GM21515 (cell line): ENCODE results near the gene CEP85.
"Not testable (repeated sequence)": the region's sequence is repeated elsewhere in the genome, so short reads cannot be mapped to it uniquely, and the experiment has no call there.

ENCODE experiments used
- ATAC-seq: cut with Tn5 transposase; IDR thresholded peaks from one replicate; pipeline ENCODE4 v1.9.1; 2021; ENCODE audit not compliant: unreplicated experiment

CEP85 gene

DNA sequence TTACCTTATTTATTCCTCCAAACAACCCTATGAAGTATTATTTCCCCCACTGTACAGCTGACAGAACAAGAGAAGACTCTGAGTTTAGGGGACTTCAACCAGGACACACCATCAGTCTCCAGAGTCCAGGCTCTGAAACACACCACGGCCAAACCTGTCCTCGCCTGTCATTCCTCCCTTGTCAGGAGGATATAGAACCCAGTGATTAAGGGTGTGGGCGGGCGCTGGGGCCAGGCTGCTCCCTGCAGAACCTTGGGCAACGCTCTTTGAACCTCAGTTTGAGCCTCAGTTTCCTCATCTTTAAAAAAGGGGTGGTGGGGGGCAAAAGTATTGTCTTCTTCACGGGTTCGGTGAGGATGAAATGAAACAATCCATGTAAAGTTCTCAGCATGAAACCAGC lies 9.4 kb upstream of the CEP85 start:
- no peak for ATAC-seq

DNA sequence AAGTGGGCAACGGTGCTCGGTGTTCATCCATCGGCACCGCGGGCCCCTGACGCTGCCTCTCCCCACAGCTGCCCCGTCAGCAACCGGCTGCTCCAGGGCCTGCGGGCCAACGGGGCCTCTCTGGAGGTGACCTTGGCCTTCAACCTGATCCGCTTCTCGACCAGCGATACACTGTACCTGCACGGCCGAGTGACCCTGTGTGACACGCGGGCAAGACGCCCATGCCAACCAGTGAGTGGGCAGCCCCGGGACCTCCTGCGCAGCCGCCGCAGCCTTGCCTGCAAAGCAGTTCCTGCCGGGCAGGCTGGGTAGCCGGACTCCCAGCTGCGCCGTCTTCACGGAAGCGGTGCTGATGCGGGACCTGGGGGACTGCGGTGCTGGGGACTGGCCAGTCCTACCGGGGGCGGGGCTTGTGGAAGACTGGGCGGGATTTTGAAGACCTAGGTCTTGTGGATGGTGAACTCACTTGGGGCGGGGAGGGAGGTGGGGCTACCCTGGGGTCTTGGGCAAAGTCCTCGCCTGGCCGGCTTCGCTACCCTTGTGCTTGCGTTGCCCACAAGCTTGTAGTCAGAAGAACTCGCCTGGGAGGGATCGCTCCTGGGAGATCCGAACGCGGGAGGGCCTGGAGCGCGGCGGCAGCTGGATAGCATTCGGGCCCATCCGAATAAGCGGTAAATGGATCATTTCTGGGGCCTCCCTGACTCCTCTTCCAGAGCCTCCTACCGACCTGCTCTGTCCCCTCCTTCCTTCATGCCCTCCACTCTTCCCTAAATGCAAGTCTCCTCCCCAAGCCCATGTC lies 8.8 kb upstream of the CEP85 start:
- no peak for ATAC-seq

DNA sequence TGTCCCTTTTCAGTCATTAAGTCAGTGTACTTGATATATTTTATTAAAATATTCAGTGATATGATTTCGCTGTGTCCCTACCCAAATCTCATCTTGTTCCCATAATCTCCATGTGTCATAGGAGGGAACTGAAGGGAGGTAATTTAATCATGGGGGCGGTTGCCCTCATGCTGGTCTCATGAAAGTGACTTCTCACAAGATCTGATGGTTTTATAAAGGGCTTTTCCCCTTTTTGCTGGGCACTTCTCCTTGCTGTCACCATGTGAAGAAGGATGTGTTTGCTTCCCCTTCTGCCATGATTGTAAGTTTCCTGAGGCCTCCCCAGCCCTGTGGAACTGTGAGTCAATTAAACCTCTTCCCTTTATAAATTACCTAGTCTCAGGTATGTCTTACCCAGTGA lies 3.3 kb upstream of the CEP85 start:
- ATAC-seq = not testable (repeated sequence)

GRCh38 chr1:26234644-26235370 lies 807 bp downstream of the CEP85 start:
- ATAC-seq = peak; percentile 2

DNA sequence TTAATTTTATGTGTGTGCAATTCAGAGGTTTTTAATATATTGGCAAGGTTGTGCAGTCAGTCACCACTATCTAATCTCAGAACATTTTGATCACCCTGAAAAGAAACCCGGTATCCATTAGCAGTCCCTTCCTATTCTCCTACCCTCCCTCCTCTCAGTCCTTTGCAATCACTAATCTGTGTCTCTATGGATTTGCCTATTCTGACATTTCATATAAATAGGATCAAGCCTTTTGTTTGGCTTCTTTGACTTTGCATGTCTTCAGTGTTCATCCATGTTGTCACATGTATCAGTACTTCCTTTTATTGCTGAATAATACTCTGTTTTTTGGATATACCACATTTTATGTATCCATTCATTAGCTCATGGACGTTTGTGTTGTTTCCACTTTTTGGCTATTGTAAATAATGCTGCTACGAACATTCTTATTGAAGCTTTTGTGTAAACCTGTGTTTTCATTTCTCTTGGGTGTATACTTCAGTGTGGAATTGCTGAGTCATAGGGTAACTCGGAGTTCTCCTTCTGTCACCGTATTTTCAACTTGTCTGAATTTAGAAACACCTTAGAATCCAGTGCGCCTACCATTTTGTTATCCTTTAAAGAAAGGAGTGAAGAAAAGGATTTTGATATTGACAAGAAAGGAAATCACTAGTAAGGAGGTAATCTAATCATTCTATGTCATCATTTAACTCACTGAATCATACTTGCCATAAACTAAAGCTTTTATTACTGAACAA lies 3.4 kb downstream of the CEP85 start:
- no peak for ATAC-seq

DNA sequence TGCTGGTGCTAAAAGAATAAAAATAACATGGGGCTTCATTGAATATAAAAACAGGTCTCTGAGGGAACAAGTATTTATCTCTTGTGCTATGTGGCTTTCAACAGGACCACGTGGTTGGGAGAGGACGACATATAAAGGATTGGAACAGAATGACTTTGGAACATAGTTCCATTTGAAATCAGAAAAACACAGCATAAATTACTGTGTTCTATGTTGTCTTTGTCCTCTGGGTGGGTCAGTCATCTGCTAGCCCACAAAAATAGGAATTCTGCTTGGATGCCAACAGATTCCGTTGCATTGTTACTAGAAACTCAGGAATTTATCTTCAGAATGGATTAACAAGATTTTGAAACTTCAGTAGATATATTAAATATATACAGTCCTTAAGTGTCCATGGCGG lies 5.9 kb downstream of the CEP85 start:
- ATAC-seq = no peak

GRCh38 chr1:26252718-26253117 lies 18.7 kb downstream of the CEP85 start:
- ATAC-seq = no peak

DNA sequence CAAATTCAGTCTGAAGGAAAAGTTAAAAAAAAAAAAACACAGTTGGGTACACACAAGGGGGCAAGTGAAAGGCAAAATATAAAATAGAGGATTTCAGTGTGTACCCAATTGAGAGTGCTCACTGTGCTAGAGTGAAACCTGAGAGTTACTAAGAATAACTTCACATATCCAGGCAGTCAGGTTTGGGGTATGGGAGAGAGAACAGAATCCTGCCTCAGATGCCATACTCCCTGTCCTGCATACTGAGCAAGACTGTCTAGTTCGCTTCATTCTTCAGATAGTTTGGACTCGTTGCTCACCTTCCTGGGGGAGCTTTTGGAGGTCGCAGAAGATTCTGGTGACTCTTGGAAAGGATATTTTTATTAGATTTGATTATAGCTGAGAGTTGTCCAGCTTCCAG lies 20.4 kb downstream of the CEP85 start:
- no peak for ATAC-seq

- no peak for ATAC-seq
Measured at GRCh38 chr1:26257222-26257621, 23.2 kb downstream of the CEP85 start.

DNA sequence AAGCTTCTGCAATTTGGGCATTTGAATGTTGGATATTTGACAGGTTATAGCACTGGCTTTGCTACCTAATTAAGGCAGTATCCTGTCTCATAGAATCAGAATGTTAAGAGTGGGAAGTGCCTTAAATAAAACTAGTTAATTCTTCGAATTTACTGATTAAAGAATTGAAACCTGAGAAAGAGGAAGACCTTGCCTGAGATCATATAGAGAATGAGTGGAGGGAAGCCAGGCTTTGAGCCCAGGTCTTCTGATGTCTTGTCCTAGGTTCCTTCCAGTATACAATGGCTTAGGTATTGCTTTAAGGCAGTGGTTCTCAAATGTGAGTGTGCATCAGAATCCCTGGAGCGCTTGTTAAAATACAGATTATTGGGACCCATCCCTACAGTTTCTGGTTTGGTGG lies 25.0 kb downstream of the CEP85 start:
- ATAC-seq = no peak

DNA sequence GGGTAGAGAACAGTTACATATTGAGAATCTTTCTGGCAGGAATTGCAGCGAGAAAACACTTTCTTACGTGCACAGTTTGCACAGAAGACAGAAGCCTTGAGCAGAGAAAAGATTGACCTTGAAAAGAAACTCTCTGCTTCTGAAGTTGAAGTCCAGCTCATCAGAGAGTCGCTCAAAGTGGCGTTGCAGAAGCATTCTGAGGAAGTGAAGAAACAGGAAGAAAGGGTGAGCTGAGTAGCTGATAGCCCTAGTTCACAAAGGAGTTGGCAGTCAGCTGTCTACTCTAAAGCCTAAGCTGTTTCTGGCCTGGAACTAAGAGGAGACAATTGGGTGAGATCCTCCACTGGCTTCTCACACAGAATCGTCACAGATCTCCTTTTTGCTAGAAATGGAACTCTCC lies 25.6 kb downstream of the CEP85 start:
- ATAC-seq = no peak

GRCh38 chr1:26263212-26263611 lies 29.2 kb downstream of the CEP85 start:
- no peak for ATAC-seq

GRCh38 chr1:26265405-26265804 lies 31.4 kb downstream of the CEP85 start:
- ATAC-seq = no peak

DNA sequence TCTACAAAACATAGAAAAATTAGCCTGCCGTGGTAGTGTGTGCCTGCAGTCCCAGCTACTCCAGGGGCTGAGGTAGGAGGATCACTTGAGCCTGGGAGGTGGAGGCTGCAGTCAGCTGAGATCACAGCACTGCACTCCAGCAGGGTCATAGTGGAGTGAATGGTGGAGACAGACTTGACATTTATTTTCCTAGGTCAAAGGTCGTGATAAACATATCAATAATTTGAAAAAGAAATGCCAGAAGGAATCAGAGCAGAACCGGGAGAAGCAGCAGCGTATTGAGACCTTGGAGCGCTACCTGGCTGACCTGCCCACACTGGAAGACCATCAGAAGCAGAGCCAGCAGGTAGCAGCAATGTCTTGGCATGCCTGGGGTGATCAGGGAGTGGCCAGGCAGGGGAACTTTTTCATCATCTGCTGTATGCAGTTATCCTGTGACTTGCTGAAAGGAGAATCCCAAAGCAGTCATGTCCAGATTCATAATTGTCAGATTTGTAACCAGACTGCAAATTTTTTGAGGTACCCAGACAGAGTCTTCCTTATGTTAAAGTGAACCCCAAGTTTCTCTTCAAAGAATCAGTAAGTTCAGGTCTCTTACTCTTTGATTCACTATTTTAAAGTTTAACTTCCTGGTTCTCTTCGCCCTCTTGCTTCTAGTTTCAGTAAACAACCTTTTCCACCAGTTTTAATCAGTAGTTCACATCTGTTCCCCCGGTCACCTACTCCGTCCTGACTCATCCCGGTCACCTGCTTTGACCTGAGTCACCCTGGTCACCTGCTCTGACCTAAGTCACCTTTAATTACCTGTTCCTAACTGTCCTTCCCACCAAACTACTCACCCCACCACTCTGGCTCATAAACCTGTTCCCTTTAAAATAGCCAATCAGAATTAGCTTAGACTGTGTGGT lies 34.5 kb downstream of the CEP85 start:
- no peak for ATAC-seq

DNA sequence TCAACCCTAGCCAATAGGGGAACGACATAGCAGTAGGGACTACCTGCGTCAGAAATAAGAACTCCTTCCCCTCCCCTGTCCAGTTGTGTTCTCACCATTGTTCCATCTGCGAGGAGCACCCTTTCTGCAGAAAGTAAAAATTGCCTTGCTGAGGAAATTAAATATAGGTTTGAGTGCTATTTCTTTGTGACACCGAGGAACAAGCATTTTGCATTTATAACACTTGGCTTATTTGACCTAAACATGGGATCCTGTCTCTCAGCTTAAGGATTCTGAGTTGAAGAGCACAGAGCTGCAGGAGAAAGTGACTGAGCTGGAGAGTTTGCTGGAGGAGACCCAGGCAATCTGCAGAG lies 35.2 kb downstream of the CEP85 start:
- no peak for ATAC-seq

DNA sequence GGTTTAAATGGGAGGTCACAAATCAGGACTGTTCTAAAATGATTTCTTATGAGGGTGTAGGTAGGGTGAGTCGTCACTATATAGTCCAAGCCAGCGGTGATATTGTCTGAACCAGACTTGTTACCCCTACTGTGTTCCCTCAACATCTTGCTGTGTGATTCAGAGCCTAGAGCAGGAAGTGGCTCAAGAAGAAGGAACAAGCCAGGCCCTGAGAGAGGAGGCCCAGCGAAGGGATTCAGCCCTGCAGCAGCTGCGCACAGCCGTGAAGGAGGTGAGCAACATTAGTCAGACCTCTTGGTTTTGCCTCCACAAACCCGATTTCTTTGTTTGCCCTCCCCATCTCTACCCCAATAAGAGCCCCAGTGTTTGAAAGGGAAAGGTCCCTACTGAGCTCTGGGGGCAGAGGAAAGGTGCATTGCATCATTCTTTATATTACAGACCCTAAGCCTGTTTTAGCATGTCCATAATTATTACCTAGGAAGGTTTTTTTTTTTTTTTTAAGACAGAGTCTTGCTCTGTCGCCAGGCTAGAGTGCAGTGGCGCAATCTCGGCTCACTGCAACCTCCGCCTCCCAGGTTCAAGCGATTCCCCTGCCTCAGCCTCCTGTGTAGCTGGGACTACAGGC lies 40.9 kb downstream of the CEP85 start:
- ATAC-seq = no peak

DNA sequence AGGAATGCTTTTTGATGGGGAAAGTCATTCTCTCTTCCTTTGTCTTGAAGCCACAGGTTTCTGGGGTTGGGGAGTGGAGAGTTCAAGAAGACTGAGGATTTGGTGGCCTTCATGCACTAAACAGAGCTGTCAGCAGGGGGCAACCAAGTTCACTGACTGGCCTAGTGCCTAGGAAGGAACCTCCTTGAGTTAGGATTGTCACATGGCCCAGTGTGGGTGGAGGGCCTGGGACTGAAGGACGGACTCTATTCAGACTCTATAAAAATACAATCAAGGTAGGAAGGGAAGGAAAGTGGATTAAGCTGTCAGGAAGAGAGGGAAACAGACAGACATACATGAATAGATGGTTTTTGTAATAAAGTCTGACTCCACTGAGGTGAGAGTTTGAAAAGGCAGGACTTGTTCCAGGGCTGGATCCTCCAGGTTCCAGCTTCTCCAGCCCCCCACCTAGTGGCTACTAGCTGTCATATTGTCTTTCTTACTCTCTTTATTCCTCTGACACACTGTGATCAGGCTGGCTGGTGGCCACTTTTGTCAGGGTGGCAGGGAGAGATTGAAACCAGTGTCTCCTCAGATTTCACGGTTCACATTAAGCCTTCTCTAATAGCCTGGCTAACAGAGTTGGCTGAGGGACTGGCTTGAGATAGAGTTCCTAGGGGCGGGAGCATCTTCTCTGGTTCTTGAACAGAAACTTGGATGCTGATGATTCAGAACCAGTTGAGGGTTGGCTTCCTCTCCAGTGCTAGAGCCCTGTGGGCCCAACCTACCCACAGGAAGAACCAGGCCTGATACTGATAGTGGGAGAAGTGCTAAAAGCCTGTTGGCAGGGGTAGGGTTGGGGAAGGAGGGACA lies 41.8 kb downstream of the CEP85 start:
- ATAC-seq = no peak

- ATAC-seq = no peak
Measured at GRCh38 chr1:26276432-26276838, 42.4 kb downstream of the CEP85 start.

DNA sequence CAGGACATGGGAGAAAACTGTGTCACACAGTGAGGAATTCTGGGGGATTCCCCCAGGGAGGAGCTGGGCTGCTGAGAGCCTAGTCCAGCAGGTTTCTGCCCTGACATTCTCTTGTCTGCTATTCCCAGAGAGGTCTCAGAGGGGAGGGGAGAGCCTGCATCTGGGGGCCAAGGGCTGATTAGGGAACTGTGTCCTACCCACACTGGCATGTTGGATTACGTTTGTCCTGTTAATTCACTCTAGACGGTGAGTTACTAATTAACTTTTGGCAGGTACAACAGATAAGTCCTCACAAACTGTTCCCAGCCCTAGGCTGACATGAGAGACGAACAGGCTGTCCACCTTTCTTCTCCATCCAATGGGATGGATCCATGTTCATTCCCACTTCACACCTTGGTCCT lies 43.3 kb downstream of the CEP85 start:
- ATAC-seq = no peak

- no peak for ATAC-seq
Measured at GRCh38 chr1:26277719-26278118, 43.7 kb downstream of the CEP85 start.
